Right lobe of liver (tissue), 6 donors: ENCODE results near the gene NTM. TPM values are rescaled to one million over a fixed set of nuclear protein-coding genes. Genes with fewer than 3 reads are reported as not detected.
A peak's percentile ranks its signal among the peaks of the same experiment; 100 is the strongest.

Experiments
- ATAC-seq, 4 donors: fragments of 200-7000 bp; cut with Tn5 transposase; one replicate each; pipeline ENCODE4 v1.9.1; 2020; ENCODE audit warnings: mild to moderate bottlenecking in 4 of 4, moderate library complexity in 4 of 4
- DNase-seq, 3 donors: peaks; one replicate each; pipeline ENCODE4 v3.0.0-alpha.2; 2020
- H3K27ac ChIP-seq, 3 donors: fragments of 200-600 bp; one replicate each; pipeline ENCODE4 v1.8.0; 2022
- H3K27me3 ChIP-seq, 2 donors: fragments of 200-600 bp; one replicate each; pipeline ENCODE4 v1.8.0; 2022
- H3K36me3 ChIP-seq, 4 donors: fragments of 200-600 bp; sonication (generic) in 1 of 4; one replicate each; pipeline versions ENCODE4 v1.5.1 to v1.8.0; 2017 to 2022; ENCODE audit warnings: control low read depth in 1 of 4
- H3K4me1 ChIP-seq, 4 donors: fragments of 200-600 bp; sonication (generic) in 1 of 4; one replicate each; pipeline versions ENCODE4 v1.5.1 to v1.8.0; 2017 to 2022; ENCODE audit warnings: control low read depth in 1 of 4
- H3K4me3 ChIP-seq, 3 donors: fragments of 200-600 bp; one replicate each; pipeline ENCODE4 v1.8.0; 2022
- H3K9me3 ChIP-seq, 4 donors: fragments of 200-600 bp; sonication (generic) in 1 of 4; one replicate each; pipeline versions ENCODE4 v1.5.1 to v1.8.0; 2017 to 2022; ENCODE audit warnings: control low read depth in 1 of 4
- POLR2A ChIP-seq: fragments of 450-650 bp; IDR thresholded peaks from one replicate; pipeline ENCODE4 v1.6.1; 2017; ENCODE audit warnings: antibody characterized with exemption, mild to moderate bottlenecking
- WGBS: methylation state at CpG from one replicate; pipeline ENCODE4 v1.1.6; 2018; ENCODE audit warnings: low coverage, low lambda C conversion rate; ENCODE audit not compliant: insufficient coverage; ENCODE audit errors: missing lambda C conversion rate; 5-methylcytosine and 5-hydroxymethylcytosine counted together
- intact Hi-C, 2 donors: fragments of 100-400 bp; cut with DNase I; formaldehyde crosslinking; loops; one replicate each; pipeline versions ENCODE4 v1.11.2 to v1.14.1; 2022
- total RNA-seq, 6 experiments: library from RNA; depleted of rRNA in 2 of 6; stranded (reverse); fragments of >200 nt in 2 of 6; fragmentation: NEBNext Ultra II Directional in 3 of 6; extraction: Animal tissue kit (Norgen Biotek cat#: 25700) in 3 of 6; gene quantifications; one replicate each; pipeline versions ENCODE4 v1.1.0 to v1.2.4, GENCODE V29; 2016 to 2023
- TF ChIP-seq, protein P1 (sequence below), 4 donors: fragments of 200-600 bp in 3 of 4; fragments of 450-650 bp in 1 of 4; IDR thresholded peaks; one replicate each; pipeline versions ENCODE4 v1.5.1 to v1.8.0; 2016 to 2022; ENCODE audit warnings: antibody characterized with exemption in 4 of 4, mild to moderate bottlenecking in 2 of 4
- donor health status: DM: no; HTN: yes; CAD: no.
- donor health status: DM: no; HTN: no; CAD: no.
- donor health status: DM: no; HTN: no; CAD: no.
- donor health status: DM: no; HTN: yes; CAD: no.
- donor health status: DM: no; HTN: yes; CAD: no.

The NTM gene
- total RNA-seq, 6 experiments from 2014 or later: 0.35 TPM; not detected in 5

DNA sequence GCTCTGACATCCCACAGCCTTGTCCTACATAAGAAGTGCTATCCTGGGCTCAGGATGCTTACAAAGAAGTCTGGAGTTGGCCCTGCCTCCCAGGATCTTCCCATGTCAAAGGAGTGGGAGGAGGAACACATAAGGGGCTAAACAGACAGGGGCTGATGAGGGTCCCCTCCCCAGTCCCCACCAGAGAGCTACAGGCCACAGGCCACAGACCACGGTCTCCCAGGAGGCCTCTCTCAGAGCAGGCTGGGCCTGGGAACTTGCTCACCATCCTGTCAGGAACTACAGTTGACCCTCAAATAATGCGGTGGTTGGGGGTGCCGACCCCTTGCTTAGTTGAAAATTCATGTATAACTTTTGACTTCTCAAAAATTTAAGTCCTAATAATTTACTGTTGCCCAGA lies 315.5 kb downstream of the NTM start:
- H3K9me3 ChIP-seq: no peaks in the 10 kb centered on the region
- TF ChIP-seq POLR2A: no peak
- TF ChIP-seq, protein P1, sequence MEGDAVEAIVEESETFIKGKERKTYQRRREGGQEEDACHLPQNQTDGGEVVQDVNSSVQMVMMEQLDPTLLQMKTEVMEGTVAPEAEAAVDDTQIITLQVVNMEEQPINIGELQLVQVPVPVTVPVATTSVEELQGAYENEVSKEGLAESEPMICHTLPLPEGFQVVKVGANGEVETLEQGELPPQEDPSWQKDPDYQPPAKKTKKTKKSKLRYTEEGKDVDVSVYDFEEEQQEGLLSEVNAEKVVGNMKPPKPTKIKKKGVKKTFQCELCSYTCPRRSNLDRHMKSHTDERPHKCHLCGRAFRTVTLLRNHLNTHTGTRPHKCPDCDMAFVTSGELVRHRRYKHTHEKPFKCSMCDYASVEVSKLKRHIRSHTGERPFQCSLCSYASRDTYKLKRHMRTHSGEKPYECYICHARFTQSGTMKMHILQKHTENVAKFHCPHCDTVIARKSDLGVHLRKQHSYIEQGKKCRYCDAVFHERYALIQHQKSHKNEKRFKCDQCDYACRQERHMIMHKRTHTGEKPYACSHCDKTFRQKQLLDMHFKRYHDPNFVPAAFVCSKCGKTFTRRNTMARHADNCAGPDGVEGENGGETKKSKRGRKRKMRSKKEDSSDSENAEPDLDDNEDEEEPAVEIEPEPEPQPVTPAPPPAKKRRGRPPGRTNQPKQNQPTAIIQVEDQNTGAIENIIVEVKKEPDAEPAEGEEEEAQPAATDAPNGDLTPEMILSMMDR (IDR thresholded peaks at IDR 0.05): no peak
- DNase-seq: no peak
- WGBS: 73% methylated on average over 2 of the region's 3 CpGs
- intact Hi-C loops: no loop called here
- ATAC-seq: no peak
- no peaks in the 10 kb centered on the region for H3K4me1 ChIP-seq
- H3K27ac ChIP-seq: no peak overlapping the region
- H3K27me3 ChIP-seq: no peaks in the 10 kb centered on the region
- no peak overlapping the region for H3K4me3 ChIP-seq
- H3K36me3 ChIP-seq: no peaks in the 10 kb centered on the region

- H3K27me3 ChIP-seq: no peaks in the 10 kb centered on the region
- no CpG with 5 or more reads among the region's 9 CpGs for WGBS
Measured at GRCh38 chr11:131686836-131687235, 316.4 kb downstream of the NTM start.

GRCh38 chr11:131687291-131688047 lies 317.1 kb downstream of the NTM start:
- H3K27me3 ChIP-seq: no peaks in the 10 kb centered on the region
- TF ChIP-seq POLR2A: no peak
- TF ChIP-seq, protein P1 (IDR thresholded peaks at IDR 0.05): no peak
- WGBS: 68% methylated on average over 8 of the region's 30 CpGs
- no peak overlapping the region for H3K4me3 ChIP-seq
- H3K27ac ChIP-seq: no peak overlapping the region
- H3K9me3 ChIP-seq: no peaks in the 10 kb centered on the region
- intact Hi-C loops: no loop called here
- no peaks in the 10 kb centered on the region for H3K36me3 ChIP-seq
- ATAC-seq (no peak), DNase-seq (no peak)
- H3K4me1 ChIP-seq: no peaks in the 10 kb centered on the region

More at GRCh38 chr11:131686836-131687235, 316.4 kb downstream of the NTM start:
- no peak for DNase-seq
- Histone ChIP-seq H3K9me3 (no peaks in the 10 kb centered on the region), H3K4me1 (no peaks in the 10 kb centered on the region), H3K36me3 (no peaks in the 10 kb centered on the region), H3K27ac (no peak overlapping the region), H3K4me3 (no peak overlapping the region)
- ATAC-seq: no peak
- no peak for TF ChIP-seq POLR2A
- intact Hi-C loops: no loop called here

DNA sequence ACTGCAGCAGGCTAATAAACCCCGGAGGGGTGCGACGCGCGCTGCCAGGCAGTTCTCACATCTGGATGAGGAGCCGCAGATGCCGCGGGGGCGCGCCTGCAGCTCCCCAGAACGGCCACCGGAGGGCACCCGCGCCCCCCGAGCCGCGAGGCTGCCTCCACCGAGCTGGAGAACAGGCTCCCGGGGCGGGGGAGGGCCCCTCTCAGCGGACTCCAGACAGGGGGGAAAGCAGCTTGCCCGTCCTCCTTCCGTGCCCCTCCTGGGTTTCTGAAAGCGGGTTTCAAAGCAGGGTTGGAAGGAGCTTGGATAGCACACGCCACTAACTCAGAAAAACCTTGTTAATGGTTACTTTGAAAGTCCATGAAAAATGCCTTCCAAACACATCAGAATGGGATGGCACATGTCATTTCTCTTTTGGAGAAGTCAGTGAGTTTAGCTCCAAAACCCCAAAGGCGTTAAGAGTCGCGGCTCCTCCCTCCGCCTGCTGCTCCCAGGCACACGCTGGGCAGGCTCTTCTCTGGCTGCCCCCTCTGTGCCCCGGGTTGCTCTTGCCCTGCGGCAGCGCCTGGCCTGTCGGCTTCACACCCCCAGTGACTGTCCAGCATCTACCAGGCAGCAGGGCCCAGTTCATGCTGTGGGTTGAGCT lies 317.8 kb downstream of the NTM start:
- Histone ChIP-seq H3K9me3 (no peaks in the 10 kb centered on the region), H3K27ac (no peak overlapping the region), H3K4me3 (no peak overlapping the region), H3K4me1 (no peaks in the 10 kb centered on the region), H3K27me3 (no peaks in the 10 kb centered on the region), H3K36me3 (no peaks in the 10 kb centered on the region)
- no peak for TF ChIP-seq POLR2A
- TF ChIP-seq, protein P1 (IDR thresholded peaks at IDR 0.05): peak; percentile 58 to 87 (median 84)
- DNase-seq (peak in 2 of 3 donors; percentile 58 to 64), ATAC-seq (peak; percentile 82 to 95 (median 91))
- intact Hi-C loops: no loop called here
- 25% methylated on average over 5 of the region's 34 CpGs for WGBS
